Liver (tissue), 9 donors: ENCODE results near the gene NEK1. TPM values are rescaled to one million over a fixed set of nuclear protein-coding genes. Genes with fewer than 3 reads are reported as not detected.
A peak's percentile ranks its signal among the peaks of the same experiment; 100 is the strongest.

Source experiments
- DNase-seq: peaks from one replicate; pipeline ENCODE4 v3.0.0-alpha.2; 2017; ENCODE audit warnings: low spot score
- H3K27ac ChIP-seq, 2 donors: one replicate each; pipeline ENCODE4 v1.7.0; 2013; ENCODE audit warnings: inconsistent platforms in 2 of 2, low read length in 2 of 2, control low read depth in 1 of 2, low read depth in 1 of 2, mild to moderate bottlenecking in 1 of 2
- H3K27me3 ChIP-seq, 4 donors: one replicate each; pipeline versions ENCODE4 v1.6.1 to v1.7.0; 2013; ENCODE audit warnings: low read length in 3 of 4, inconsistent platforms in 1 of 4, mild to moderate bottlenecking in 1 of 4, moderate library complexity in 1 of 4; ENCODE audit not compliant: control insufficient read depth in 4 of 4, insufficient read depth in 4 of 4
- H3K36me3 ChIP-seq, 4 donors: one replicate each; pipeline versions ENCODE4 v1.6.1 to v1.7.0; 2013; ENCODE audit warnings: low read length in 3 of 4, mild to moderate bottlenecking in 3 of 4, low read depth in 1 of 4, moderate library complexity in 1 of 4; ENCODE audit not compliant: control insufficient read depth in 4 of 4, insufficient read depth in 3 of 4
- H3K4me1 ChIP-seq, 4 donors: one replicate each; pipeline versions ENCODE4 v1.6.1 to v1.7.0; 2013; ENCODE audit warnings: low read length in 3 of 4, mild to moderate bottlenecking in 3 of 4, moderate library complexity in 1 of 4; ENCODE audit not compliant: control insufficient read depth in 4 of 4, insufficient read depth in 4 of 4
- H3K4me3 ChIP-seq, 3 donors: one replicate each; pipeline versions ENCODE4 v1.6.1 to v1.7.0; 2013; ENCODE audit warnings: low read length in 3 of 3, control low read depth in 1 of 3, low read depth in 1 of 3, mild to moderate bottlenecking in 1 of 3
- H3K9ac ChIP-seq, 2 donors: one replicate each; pipeline ENCODE4 v1.7.0; 2013; ENCODE audit warnings: low read length in 2 of 2, mild to moderate bottlenecking in 2 of 2, moderate library complexity in 2 of 2, control low read depth in 1 of 2, low read depth in 1 of 2
- H3K9me3 ChIP-seq, 4 donors: one replicate each; pipeline versions ENCODE4 v1.6.1 to v1.7.0; 2013; ENCODE audit warnings: low read length in 3 of 4; ENCODE audit not compliant: control insufficient read depth in 4 of 4
- CTCF ChIP-seq: fragments of 150-350 bp; IDR thresholded peaks from 2 replicates; pipeline ENCODE4 v1.5.1; 2017; ENCODE audit warnings: improper control_type of control experiment, low read depth, low read length; ENCODE audit not compliant: missing input control
- FOXA2 ChIP-seq: IDR thresholded peaks from 2 replicates; pipeline ENCODE4 v1.6.1; 2016; ENCODE audit warnings: antibody characterized with exemption
- GABPA ChIP-seq, 2 donors: IDR thresholded peaks in 1 of 2; conservative IDR thresholded peaks in 1 of 2; 2 replicates each; pipeline ENCODE4 v1.6.1; 2016; ENCODE audit warnings: antibody characterized with exemption in 2 of 2, mild to moderate bottlenecking in 1 of 2, moderate library complexity in 1 of 2
- HNF4A ChIP-seq, 2 donors: conservative IDR thresholded peaks; 2 replicates each; pipeline ENCODE4 v1.6.1; 2016; ENCODE audit warnings: antibody characterized with exemption in 2 of 2, mild to moderate bottlenecking in 2 of 2
- HNF4G ChIP-seq: IDR thresholded peaks from 2 replicates; pipeline ENCODE4 v1.6.1; 2016; ENCODE audit warnings: antibody characterized with exemption
- JUND ChIP-seq, 2 donors: IDR thresholded peaks; 2 replicates each; pipeline ENCODE4 v1.6.1; 2016; ENCODE audit warnings: antibody characterized with exemption in 2 of 2
- MAX ChIP-seq: IDR thresholded peaks from 2 replicates; pipeline ENCODE4 v1.6.1; 2016; ENCODE audit warnings: antibody characterized with exemption
- NR2F2 ChIP-seq: IDR thresholded peaks from 2 replicates; pipeline ENCODE4 v1.6.1; 2016; ENCODE audit warnings: antibody characterized with exemption
- RAD21 ChIP-seq, 2 donors: IDR thresholded peaks; 2 replicates each; pipeline ENCODE4 v1.6.1; 2016; ENCODE audit warnings: antibody characterized with exemption in 2 of 2, mild to moderate bottlenecking in 2 of 2
- RXRA ChIP-seq, 2 donors: IDR thresholded peaks; 2 replicates each; pipeline ENCODE4 v1.6.1; 2017 to 2018; ENCODE audit warnings: antibody characterized with exemption in 2 of 2, mild to moderate bottlenecking in 1 of 2
- SP1 ChIP-seq: IDR thresholded peaks from 2 replicates; pipeline ENCODE4 v1.6.1; 2018; ENCODE audit warnings: antibody characterized with exemption, mild to moderate bottlenecking
- YY1 ChIP-seq: IDR thresholded peaks from 2 replicates; pipeline ENCODE4 v1.6.1; 2016; ENCODE audit warnings: antibody characterized with exemption, mild to moderate bottlenecking
- WGBS: extraction: QIAGEN DNeasy Blood & Tissue Kit; methylation state at CpG from one replicate; pipeline ENCODE4 v1.1.7; 2013; 5-methylcytosine and 5-hydroxymethylcytosine counted together
- polyA plus RNA-seq, 2 donors: library from polyadenylated mRNA; stranded (reverse) in 1 of 2; unstranded in 1 of 2; fragments of 200-250 nt in 1 of 2; fragments of >200 nt in 1 of 2; fragmentation: Nextera tagmentation in 1 of 2; extraction: Ambion mirVana in 1 of 2; gene quantifications; one replicate each; pipeline versions ENCODE4 v1.2.1 to v1.2.3, GENCODE V29; 2013 to 2015
- total RNA-seq, 2 donors: library from RNA; depleted of rRNA; stranded (reverse); fragments of >200 nt; gene quantifications; one replicate each; pipeline ENCODE4 v1.2.3, GENCODE V29; 2014
- TF ChIP-seq, protein P1 (sequence below): IDR thresholded peaks from 2 replicates; pipeline ENCODE4 v1.6.1; 2016; ENCODE audit warnings: antibody characterized with exemption
- TF ChIP-seq, protein P2 (sequence below): IDR thresholded peaks from 2 replicates; pipeline ENCODE4 v1.6.1; 2016; ENCODE audit warnings: antibody characterized with exemption, mild to moderate bottlenecking
- TF ChIP-seq, protein P3 (sequence below): IDR thresholded peaks from 2 replicates; pipeline ENCODE4 v1.6.1; 2016; ENCODE audit warnings: antibody characterized with exemption
- donor health status: healthy.
- donor health status: healthy.
- donor health status: healthy.
- donor health status: healthy.
- donor health status: healthy.

NEK1 gene
- total and polyA plus RNA-seq, 4 donors = 1.8 to 10.2 (median 5.3) TPM

GRCh38 chr4:169594560-169595195, 17.7 kb downstream of the NEK1 start:
- Histone ChIP-seq H3K4me1 (no peaks in the 10 kb centered on the region), H3K4me3 (no peak overlapping the region), H3K9ac (no peak overlapping the region), H3K36me3 (peaks cover 0 to 11% (median 3%) of the 10 kb centered on the region in 4 donors), H3K9me3 (no peaks in the 10 kb centered on the region), H3K27ac (no peak overlapping the region), H3K27me3 (no peaks in the 10 kb centered on the region)
- no peak for DNase-seq
- no peak for TF ChIP-seq FOXA2
- TF ChIP-seq, protein P1, sequence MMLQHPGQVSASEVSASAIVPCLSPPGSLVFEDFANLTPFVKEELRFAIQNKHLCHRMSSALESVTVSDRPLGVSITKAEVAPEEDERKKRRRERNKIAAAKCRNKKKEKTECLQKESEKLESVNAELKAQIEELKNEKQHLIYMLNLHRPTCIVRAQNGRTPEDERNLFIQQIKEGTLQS = no peak
- TF ChIP-seq RAD21 (IDR thresholded peaks at IDR 0.05) = no peak
- TF ChIP-seq GABPA (IDR thresholded peaks at IDR 0.05 in 1 of 2, conservative IDR thresholded peaks at IDR 0.05 in 1 of 2) = no peak
- TF ChIP-seq HNF4A (conservative IDR thresholded peaks at IDR 0.05) = no peak
- TF ChIP-seq, protein P2, sequence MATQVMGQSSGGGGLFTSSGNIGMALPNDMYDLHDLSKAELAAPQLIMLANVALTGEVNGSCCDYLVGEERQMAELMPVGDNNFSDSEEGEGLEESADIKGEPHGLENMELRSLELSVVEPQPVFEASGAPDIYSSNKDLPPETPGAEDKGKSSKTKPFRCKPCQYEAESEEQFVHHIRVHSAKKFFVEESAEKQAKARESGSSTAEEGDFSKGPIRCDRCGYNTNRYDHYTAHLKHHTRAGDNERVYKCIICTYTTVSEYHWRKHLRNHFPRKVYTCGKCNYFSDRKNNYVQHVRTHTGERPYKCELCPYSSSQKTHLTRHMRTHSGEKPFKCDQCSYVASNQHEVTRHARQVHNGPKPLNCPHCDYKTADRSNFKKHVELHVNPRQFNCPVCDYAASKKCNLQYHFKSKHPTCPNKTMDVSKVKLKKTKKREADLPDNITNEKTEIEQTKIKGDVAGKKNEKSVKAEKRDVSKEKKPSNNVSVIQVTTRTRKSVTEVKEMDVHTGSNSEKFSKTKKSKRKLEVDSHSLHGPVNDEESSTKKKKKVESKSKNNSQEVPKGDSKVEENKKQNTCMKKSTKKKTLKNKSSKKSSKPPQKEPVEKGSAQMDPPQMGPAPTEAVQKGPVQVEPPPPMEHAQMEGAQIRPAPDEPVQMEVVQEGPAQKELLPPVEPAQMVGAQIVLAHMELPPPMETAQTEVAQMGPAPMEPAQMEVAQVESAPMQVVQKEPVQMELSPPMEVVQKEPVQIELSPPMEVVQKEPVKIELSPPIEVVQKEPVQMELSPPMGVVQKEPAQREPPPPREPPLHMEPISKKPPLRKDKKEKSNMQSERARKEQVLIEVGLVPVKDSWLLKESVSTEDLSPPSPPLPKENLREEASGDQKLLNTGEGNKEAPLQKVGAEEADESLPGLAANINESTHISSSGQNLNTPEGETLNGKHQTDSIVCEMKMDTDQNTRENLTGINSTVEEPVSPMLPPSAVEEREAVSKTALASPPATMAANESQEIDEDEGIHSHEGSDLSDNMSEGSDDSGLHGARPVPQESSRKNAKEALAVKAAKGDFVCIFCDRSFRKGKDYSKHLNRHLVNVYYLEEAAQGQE = no peak
- TF ChIP-seq CTCF = no peak
- TF ChIP-seq JUND (IDR thresholded peaks at IDR 0.05) = no peak
- TF ChIP-seq HNF4G = no peak
- TF ChIP-seq SP1 = no peak
- no peak for TF ChIP-seq YY1
- TF ChIP-seq, protein P3, sequence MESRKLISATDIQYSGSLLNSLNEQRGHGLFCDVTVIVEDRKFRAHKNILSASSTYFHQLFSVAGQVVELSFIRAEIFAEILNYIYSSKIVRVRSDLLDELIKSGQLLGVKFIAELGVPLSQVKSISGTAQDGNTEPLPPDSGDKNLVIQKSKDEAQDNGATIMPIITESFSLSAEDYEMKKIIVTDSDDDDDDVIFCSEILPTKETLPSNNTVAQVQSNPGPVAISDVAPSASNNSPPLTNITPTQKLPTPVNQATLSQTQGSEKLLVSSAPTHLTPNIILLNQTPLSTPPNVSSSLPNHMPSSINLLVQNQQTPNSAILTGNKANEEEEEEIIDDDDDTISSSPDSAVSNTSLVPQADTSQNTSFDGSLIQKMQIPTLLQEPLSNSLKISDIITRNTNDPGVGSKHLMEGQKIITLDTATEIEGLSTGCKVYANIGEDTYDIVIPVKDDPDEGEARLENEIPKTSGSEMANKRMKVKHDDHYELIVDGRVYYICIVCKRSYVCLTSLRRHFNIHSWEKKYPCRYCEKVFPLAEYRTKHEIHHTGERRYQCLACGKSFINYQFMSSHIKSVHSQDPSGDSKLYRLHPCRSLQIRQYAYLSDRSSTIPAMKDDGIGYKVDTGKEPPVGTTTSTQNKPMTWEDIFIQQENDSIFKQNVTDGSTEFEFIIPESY = no peak
- TF ChIP-seq MAX = no peak
- TF ChIP-seq RXRA (IDR thresholded peaks at IDR 0.05) = no peak

- H3K4me3 ChIP-seq = no peak overlapping the region
- DNase-seq = no peak
- no peaks in the 10 kb centered on the region for H3K4me1 ChIP-seq
- peaks cover 0 to 10% (median 3%) of the 10 kb centered on the region in 4 donors for H3K36me3 ChIP-seq
- no peak overlapping the region for H3K27ac ChIP-seq
- WGBS = 93% methylated on average over 1 of the region's 1 CpG
- no peak for TF ChIP-seq FOXA2
- TF ChIP-seq NR2F2 = peak; percentile 60
- no peak overlapping the region for H3K9ac ChIP-seq
- no peaks in the 10 kb centered on the region for H3K9me3 ChIP-seq
- H3K27me3 ChIP-seq = no peaks in the 10 kb centered on the region
These were observed 19.3 kb downstream of the NEK1 start for GRCh38 chr4:169593050-169593560.
